Spinal cord (tissue), 10 donors: Measurements from ENCODE around the gene DYNLT4. TPM values are rescaled to one million over a fixed set of nuclear protein-coding genes. Genes with fewer than 3 reads are reported as not detected.
"Not testable (repeated sequence)": the region's sequence is repeated elsewhere in the genome, so short reads cannot be mapped to it uniquely, and the experiment has no call there.

Experiments used
- DNase-seq, 6 donors: peaks; one replicate each; pipeline versions ENCODE4 v3.0.0 to v3.0.0-alpha.2; 2013 to 2015; ENCODE audit warnings: low spot score in 6 of 6, low read depth in 4 of 6
- H3K27ac ChIP-seq: one replicate; pipeline ENCODE4 v1.5.1; 2013; ENCODE audit warnings: low read depth, low read length, control low read depth
- H3K27me3 ChIP-seq: one replicate; pipeline ENCODE4 v1.6.1; 2013; ENCODE audit warnings: low read length; ENCODE audit not compliant: control insufficient read depth, insufficient read depth
- H3K36me3 ChIP-seq: one replicate; pipeline ENCODE4 v1.6.1; 2013; ENCODE audit warnings: low read length; ENCODE audit not compliant: control insufficient read depth, insufficient read depth
- H3K4me1 ChIP-seq: one replicate; pipeline ENCODE4 v1.6.1; 2013; ENCODE audit warnings: low read length; ENCODE audit not compliant: control insufficient read depth, insufficient read depth
- H3K4me3 ChIP-seq: one replicate; pipeline ENCODE4 v1.5.1; 2013; ENCODE audit warnings: low read depth, low read length, control low read depth
- H3K9me3 ChIP-seq: one replicate; pipeline ENCODE4 v1.6.1; 2013; ENCODE audit warnings: low read length; ENCODE audit not compliant: control insufficient read depth, insufficient read depth
- WGBS: methylation state at CpG from one replicate; pipeline ENCODE4 v1.1.5; 2013; ENCODE audit warnings: missing lambda C conversion rate; ENCODE audit not compliant: insufficient coverage; 5-methylcytosine and 5-hydroxymethylcytosine counted together
- polyA plus RNA-seq, 2 donors: library from polyadenylated mRNA; unstranded; fragments of 120-200 nt; gene quantifications; one replicate each; pipeline ENCODE4 v1.2.1, GENCODE V29; 2013; ENCODE audit not compliant: insufficient read length in 2 of 2
- total RNA-seq, 2 donors: library from RNA; depleted of rRNA in 1 of 2; stranded (reverse); fragments of 120-200 nt in 1 of 2; fragments of >200 nt in 1 of 2; gene quantifications; one replicate each; pipeline versions ENCODE4 v1.2.3 to v1.2.4, GENCODE V29; 2013 to 2014
- donor health status: healthy.

Gene DYNLT4
- total and polyA plus RNA-seq, 4 donors = 0.95 to 4.0 (median 1.5) TPM; not detected in 1

- H3K27ac ChIP-seq = no peak overlapping the region
- WGBS = 92% methylated on average over 13 of the region's 13 CpGs
- no peak overlapping the region for H3K4me3 ChIP-seq
- peaks cover 61% of the 10 kb centered on the region for H3K36me3 ChIP-seq
- peaks cover 67% of the 10 kb centered on the region for H3K4me1 ChIP-seq
- H3K27me3 ChIP-seq = no peaks in the 10 kb centered on the region
- no peaks in the 10 kb centered on the region for H3K9me3 ChIP-seq
- no peak for DNase-seq
These were observed 3.6 kb downstream of the DYNLT4 start for GRCh38 chr1:44803312-44804095.

GRCh38 chr1:44803062-44803311, 4.2 kb downstream of the DYNLT4 start:
- Histone ChIP-seq H3K27me3 (no peaks in the 10 kb centered on the region), H3K36me3 (peaks cover 61% of the 10 kb centered on the region), H3K27ac (no peak overlapping the region), H3K4me1 (peaks cover 62% of the 10 kb centered on the region), H3K4me3 (no peak overlapping the region), H3K9me3 (no peaks in the 10 kb centered on the region)
- 88% methylated on average over 6 of the region's 9 CpGs for WGBS
- no peak for DNase-seq

- Histone ChIP-seq H3K27me3 (no peaks in the 10 kb centered on the region), H3K27ac (peak overlapping the region; percentile 47), H3K4me1 (peaks cover 57% of the 10 kb centered on the region), H3K36me3 (peaks cover 61% of the 10 kb centered on the region), H3K4me3 (peak overlapping the region; percentile 27), H3K9me3 (no peaks in the 10 kb centered on the region)
- 55% methylated on average over 12 of the region's 13 CpGs for WGBS
- no peak for DNase-seq
These were observed 4.7 kb downstream of the DYNLT4 start for GRCh38 chr1:44802306-44803061.

- Histone ChIP-seq H3K4me1 (peaks cover 49% of the 10 kb centered on the region), H3K27ac (no peak overlapping the region), H3K36me3 (peaks cover 54% of the 10 kb centered on the region), H3K27me3 (no peaks in the 10 kb centered on the region), H3K9me3 (no peaks in the 10 kb centered on the region), H3K4me3 (peak overlapping the region; percentile 96)
- DNase-seq = peak in 1 of 6 donors; percentile 41
- 79% methylated on average over 9 of the region's 13 CpGs for WGBS
These were observed 5.5 kb downstream of the DYNLT4 start for GRCh38 chr1:44801491-44802305.

GRCh38 chr1:44799770-44800584, 7.2 kb downstream of the DYNLT4 start, which contains the start of gene PLK3:
Gene PLK3, plus strand, starts transcription at chr1:44800377. Its CDS starts 87 bp downstream, at chr1:44800464.
- peaks cover 46% of the 10 kb centered on the region for H3K4me1 ChIP-seq
- H3K27ac ChIP-seq = peak within 1 kb of the TSS; percentile 99

GRCh38 chr1:44798481-44799365, 8.4 kb downstream of the DYNLT4 start:
- Histone ChIP-seq H3K36me3 (peaks cover 24% of the 10 kb centered on the region), H3K4me3 (no peak overlapping the region), H3K4me1 (peaks cover 44% of the 10 kb centered on the region), H3K27me3 (no peaks in the 10 kb centered on the region), H3K9me3 (no peaks in the 10 kb centered on the region), H3K27ac (no peak overlapping the region)
- no peak for DNase-seq
- 80% methylated on average over 7 of the region's 10 CpGs for WGBS

More at GRCh38 chr1:44799770-44800584, 7.2 kb downstream of the DYNLT4 start, which contains the start of gene PLK3:
- DNase-seq = peak; percentile 92 to 99 (median 94)
- WGBS = 0% methylated on average over 79 of the region's 79 CpGs
- Histone ChIP-seq H3K27me3 (no peaks in the 10 kb centered on the region), H3K36me3 (peaks cover 36% of the 10 kb centered on the region), H3K9me3 (no peaks in the 10 kb centered on the region), H3K4me3 (peak within 1 kb of the TSS; percentile 96)

GRCh38 chr1:44797886-44798285, 9.3 kb downstream of the DYNLT4 start:
- H3K4me3 ChIP-seq, DNase-seq, H3K9me3 ChIP-seq, H3K27ac ChIP-seq, H3K27me3 ChIP-seq: not testable (repeated sequence)
- peaks cover 15% of the 10 kb centered on the region for H3K36me3 ChIP-seq
- 94% methylated on average over 5 of the region's 8 CpGs for WGBS
- peaks cover 36% of the 10 kb centered on the region for H3K4me1 ChIP-seq

- Histone ChIP-seq H3K36me3 (no peaks in the 10 kb centered on the region), H3K4me1 (no peaks in the 10 kb centered on the region), H3K9me3 (no peaks in the 10 kb centered on the region), H3K27ac (no peak overlapping the region), H3K27me3 (no peaks in the 10 kb centered on the region), H3K4me3 (no peak overlapping the region)
- no peak for DNase-seq
- WGBS = 86% methylated on average over 4 of the region's 9 CpGs
These were observed 14.2 kb downstream of the DYNLT4 start for GRCh38 chr1:44792736-44793502.
